ENCODE measurements around the gene KLF17. TPM values are rescaled to one million over a fixed set of nuclear protein-coding genes. Genes with fewer than 3 reads are reported as not detected.

Gene KLF17
- total RNA-seq, 4 donors from 2014 or later = not detected

GRCh38 chr1:44086692-44087474 lies 31.7 kb upstream of the KLF17 start:
- no peaks in the 10 kb centered on the region for H3K36me3 ChIP-seq
- no peaks in the 10 kb centered on the region for H3K27me3 ChIP-seq
- H3K9me3 ChIP-seq = no peaks in the 10 kb centered on the region
- H3K4me1 ChIP-seq = no peaks in the 10 kb centered on the region
- DNase-seq = no peak
- H3K27ac ChIP-seq = no peak overlapping the region
- TF ChIP-seq POLR2A (IDR thresholded peaks at IDR 0.05) = no peak
- no peak for TF ChIP-seq CTCF (IDR thresholded peaks at IDR 0.05)
- H3K4me3 ChIP-seq = no peak overlapping the region

GRCh38 chr1:44089371-44090048 lies 29.1 kb upstream of the KLF17 start:
- Histone ChIP-seq H3K4me3 (no peak overlapping the region), H3K27me3 (no peaks in the 10 kb centered on the region), H3K4me1 (no peaks in the 10 kb centered on the region), H3K27ac (no peak overlapping the region), H3K36me3 (no peaks in the 10 kb centered on the region), H3K9me3 (no peaks in the 10 kb centered on the region)
- TF ChIP-seq CTCF (IDR thresholded peaks at IDR 0.05) = no peak
- TF ChIP-seq POLR2A (IDR thresholded peaks at IDR 0.05) = no peak
- DNase-seq = no peak

- DNase-seq = no peak
- Histone ChIP-seq H3K9me3 (no peaks in the 10 kb centered on the region), H3K4me1 (no peaks in the 10 kb centered on the region), H3K4me3 (no peak overlapping the region), H3K27ac (no peak overlapping the region), H3K36me3 (no peaks in the 10 kb centered on the region), H3K27me3 (no peaks in the 10 kb centered on the region)
- TF ChIP-seq CTCF (IDR thresholded peaks at IDR 0.05) (no peak), POLR2A (IDR thresholded peaks at IDR 0.05) (no peak)
These were observed 28.0 kb upstream of the KLF17 start for GRCh38 chr1:44090429-44091252.

- TF ChIP-seq CTCF (IDR thresholded peaks at IDR 0.05) (no peak), POLR2A (IDR thresholded peaks at IDR 0.05) (no peak)
- Histone ChIP-seq H3K4me1 (no peaks in the 10 kb centered on the region), H3K27ac (no peak overlapping the region), H3K9me3 (no peaks in the 10 kb centered on the region), H3K27me3 (no peaks in the 10 kb centered on the region), H3K36me3 (no peaks in the 10 kb centered on the region), H3K4me3 (no peak overlapping the region)
- DNase-seq = no peak
These were observed 24.6 kb upstream of the KLF17 start for GRCh38 chr1:44094047-44094446.

- no peak overlapping the region for H3K27ac ChIP-seq
- H3K9me3 ChIP-seq = no peaks in the 10 kb centered on the region
- DNase-seq = no peak
- TF ChIP-seq CTCF (IDR thresholded peaks at IDR 0.05) = no peak
- TF ChIP-seq POLR2A (IDR thresholded peaks at IDR 0.05) = no peak
- no peaks in the 10 kb centered on the region for H3K36me3 ChIP-seq
- no peak overlapping the region for H3K4me3 ChIP-seq
- H3K4me1 ChIP-seq = no peaks in the 10 kb centered on the region
- no peaks in the 10 kb centered on the region for H3K27me3 ChIP-seq
These were observed 18.3 kb upstream of the KLF17 start for GRCh38 chr1:44100183-44100868.

All from Peyer's patch (tissue), 4 donors.